OCI-LY1 (cell line): ENCODE measurements around the gene NELL1.

Source experiments
- H2AFZ ChIP-seq: fragments of 200-600 bp; sonication (generic), shearing (Covaris generic); 2 replicates; pipeline ENCODE4 v1.6.0; 2014; ENCODE audit warnings: antibody characterized with exemption, mild to moderate bottlenecking, low read length
- H3F3A ChIP-seq: fragments of 200-600 bp; sonication (generic), shearing (Covaris generic); 2 replicates; pipeline ENCODE4 v1.6.0; 2014; ENCODE audit warnings: mild to moderate bottlenecking, antibody characterized with exemption, low read length, moderate library complexity; ENCODE audit not compliant: insufficient read depth
- H3K27ac ChIP-seq: fragments of 200-600 bp; sonication (generic); 2 replicates; pipeline ENCODE4 v1.5.1; 2014; ENCODE audit warnings: low read length, mixed run types, mild to moderate bottlenecking, low read depth; ENCODE audit not compliant: poor library complexity, severe bottlenecking
- H3K27me3 ChIP-seq: fragments of 200-600 bp; sonication (generic); 2 replicates; pipeline ENCODE4 v1.6.0; 2014; ENCODE audit warnings: antibody characterized with exemption, mild to moderate bottlenecking, low read length, moderate library complexity; ENCODE audit not compliant: insufficient read depth
- H3K36me3 ChIP-seq: fragments of 200-600 bp; sonication (generic); 2 replicates; pipeline ENCODE4 v1.6.1; 2014; ENCODE audit warnings: mild to moderate bottlenecking, antibody characterized with exemption, low read length, moderate library complexity, mixed read lengths; ENCODE audit not compliant: insufficient read depth
- H3K4me1 ChIP-seq: fragments of 200-600 bp; sonication (generic); 2 replicates; pipeline ENCODE4 v1.5.1; 2014; ENCODE audit warnings: mild to moderate bottlenecking, low read length, moderate library complexity; ENCODE audit not compliant: insufficient read depth, severe bottlenecking
- H3K4me2 ChIP-seq: fragments of 200-600 bp; sonication (generic), shearing (Covaris generic); 2 replicates; pipeline ENCODE4 v1.6.1; 2014; ENCODE audit warnings: low read length
- H3K4me3 ChIP-seq: fragments of 200-600 bp; sonication (generic); 2 replicates; pipeline ENCODE4 v1.5.1; 2014; ENCODE audit warnings: low read length, low read depth, mild to moderate bottlenecking, mixed read lengths; ENCODE audit not compliant: poor library complexity, severe bottlenecking
- H3K79me2 ChIP-seq: fragments of 200-600 bp; shearing (Covaris generic); 2 replicates; pipeline ENCODE4 v1.6.1; 2016; ENCODE audit warnings: mixed run types, low read length, mixed read lengths; ENCODE audit not compliant: insufficient read depth
- H3K9ac ChIP-seq: fragments of 200-600 bp; sonication (generic), shearing (Covaris generic); 2 replicates; pipeline ENCODE4 v1.6.1; 2014; ENCODE audit warnings: mild to moderate bottlenecking, low read length, mixed read lengths
- H3K9me2 ChIP-seq: fragments of 200-600 bp; sonication (generic), shearing (Covaris generic); 2 replicates; pipeline ENCODE4 v1.6.1; 2014; ENCODE audit warnings: low read depth, mild to moderate bottlenecking, low read length, mixed read lengths
- H3K9me3 ChIP-seq: fragments of 200-600 bp; shearing (Covaris generic); 2 replicates; pipeline ENCODE4 v1.6.1; 2014; ENCODE audit warnings: low read length, mixed read lengths
- H4K20me1 ChIP-seq: fragments of 200-600 bp; sonication (generic), shearing (Covaris generic); 2 replicates; pipeline ENCODE4 v1.6.0; 2016; ENCODE audit warnings: mild to moderate bottlenecking, low read length; ENCODE audit not compliant: insufficient read depth
- CTCF ChIP-seq: fragments of 200-600 bp; sonication (generic), shearing (Covaris generic); IDR thresholded peaks from 2 replicates; pipeline ENCODE4 v1.5.1; 2017; ENCODE audit warnings: mild to moderate bottlenecking, antibody characterized with exemption, low read length, moderate library complexity, mixed read lengths
- EZH2 ChIP-seq: fragments of 200-600 bp; sonication (generic), shearing (Covaris generic); IDR thresholded peaks from 2 replicates; pipeline ENCODE4 v1.8.0; 2017; ENCODE audit warnings: borderline replicate concordance, mixed run types, mild to moderate bottlenecking, antibody characterized with exemption, low read length, moderate library complexity, mixed read lengths

Gene NELL1

GRCh38 chr11:21415606-21416005 lies 746.2 kb downstream of the NELL1 start:
- Histone ChIP-seq H3K27ac (no peak overlapping the region), H3K36me3 (no peaks in the 10 kb centered on the region), H3K27me3 (no peaks in the 10 kb centered on the region), H3K79me2 (no peaks in the 10 kb centered on the region), H4K20me1 (no peaks in the 10 kb centered on the region), H3K4me2 (no peak overlapping the region), H3K4me3 (no peak overlapping the region), H2AFZ (no peak overlapping the region), H3F3A (no peaks in the 10 kb centered on the region), H3K9ac (no peak overlapping the region), H3K4me1 (no peaks in the 10 kb centered on the region), H3K9me2 (no peaks in the 10 kb centered on the region), H3K9me3 (no peaks in the 10 kb centered on the region)
- TF ChIP-seq EZH2, result no peak
- TF ChIP-seq CTCF, result no peak

- Histone ChIP-seq H3K27me3 (no peaks in the 10 kb centered on the region), H3K79me2 (no peaks in the 10 kb centered on the region), H4K20me1 (no peaks in the 10 kb centered on the region), H2AFZ (no peak overlapping the region), H3K4me2 (no peak overlapping the region), H3K9me2 (no peaks in the 10 kb centered on the region), H3K9ac (no peak overlapping the region), H3K4me1 (no peaks in the 10 kb centered on the region), H3F3A (no peaks in the 10 kb centered on the region), H3K36me3 (no peaks in the 10 kb centered on the region), H3K27ac (no peak overlapping the region), H3K4me3 (no peak overlapping the region), H3K9me3 (no peaks in the 10 kb centered on the region)
- TF ChIP-seq CTCF (no peak), EZH2 (no peak)
These were observed 752.4 kb downstream of the NELL1 start for GRCh38 chr11:21421711-21422329.

GRCh38 chr11:21426931-21427330 lies 757.5 kb downstream of the NELL1 start:
- Histone ChIP-seq H3K27me3 (no peaks in the 10 kb centered on the region), H3K27ac (no peak overlapping the region), H3K4me1 (no peaks in the 10 kb centered on the region), H3K9ac (no peak overlapping the region), H3K9me3 (no peaks in the 10 kb centered on the region), H3F3A (no peaks in the 10 kb centered on the region), H2AFZ (no peak overlapping the region), H3K4me3 (no peak overlapping the region), H3K79me2 (no peaks in the 10 kb centered on the region), H3K9me2 (no peaks in the 10 kb centered on the region), H4K20me1 (no peaks in the 10 kb centered on the region), H3K4me2 (no peak overlapping the region), H3K36me3 (no peaks in the 10 kb centered on the region)
- TF ChIP-seq CTCF (no peak), EZH2 (no peak)
